ENCODE measurements around the gene ZMYND12.

GRCh38 chr1:42469727-42470126 lies 13.9 kb upstream of the ZMYND12 start:
- no peak for TF ChIP-seq CTCF (conservative IDR thresholded peaks at IDR 0.05; ENCODE audit: low read depth, low read length)
- TF ChIP-seq EZH2 (IDR thresholded peaks at IDR 0.05; ENCODE audit: borderline replicate concordance, low read depth, low read length, poor library complexity, severe bottlenecking): no peak

Data from A673 (cell line).